ENCODE data around the gene ANXA1.

GRCh38 chr9:73152953-73153352 lies 1.3 kb downstream of the ANXA1 start:
- TF ChIP-seq EZH2 (IDR thresholded peaks at IDR 0.05; ENCODE audit: insufficient read depth, poor library complexity, severe bottlenecking) (no peak), EZH2phosphoT487 (IDR thresholded peaks at IDR 0.05; ENCODE audit: insufficient read depth, low read depth) (no peak)
